Measurements from ENCODE around the gene SLC22A23. TPM values are rescaled to one million over a fixed set of nuclear protein-coding genes. Genes with fewer than 3 reads are reported as not detected.

Gene SLC22A23
- total RNA-seq, 1 experiment from 2014 or later: 5.7 TPM

DNA sequence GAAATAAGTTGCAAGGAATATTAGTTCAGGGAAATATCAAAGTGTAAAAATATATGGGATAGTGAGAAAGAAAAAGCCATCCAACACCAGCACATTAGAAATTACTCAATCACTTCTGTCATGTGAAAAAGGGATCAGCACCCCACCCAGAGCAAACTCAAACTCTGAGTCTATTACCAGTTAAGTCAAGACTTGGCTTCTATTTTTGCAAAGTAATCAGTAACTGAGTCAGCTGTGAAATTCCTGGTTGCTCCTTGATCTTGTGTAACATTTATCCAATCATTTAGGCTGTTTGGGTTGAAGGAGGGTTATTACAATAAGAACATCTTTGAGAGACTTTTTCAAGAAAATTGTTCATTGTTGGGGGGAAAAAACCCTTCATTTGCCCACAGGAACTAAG is 51.2 kb downstream of the SLC22A23 start:
- BruUV-seq (replicated peaks): no TSS peak
- Histone ChIP-seq H4K20me1 (ENCODE audit: low read length) (no peaks in the 10 kb centered on the region), H3K9ac (ENCODE audit: low read length) (peak overlapping the region; percentile 52; the same call in 1 of the 2 replicates), H3K4me1 (ENCODE audit: insufficient read depth, low read length) (peaks cover 50% of the 10 kb centered on the region), H3K4me3 (ENCODE audit: low read length) (no peak overlapping the region), H3K36me3 (ENCODE audit: low read depth, low read length) (no peaks in the 10 kb centered on the region), H2AFZ (ENCODE audit: low read length) (no peak overlapping the region), H3K9me2 (replicated peaks; ENCODE audit: low read length) (no peaks in the 10 kb centered on the region), H3K27ac (ENCODE audit: low read length) (peak overlapping the region; percentile 79), H3K79me2 (ENCODE audit: low read length) (no peaks in the 10 kb centered on the region), H3F3A (ENCODE audit: low read length, unreplicated experiment) (no peaks in the 10 kb centered on the region), H3K27me3 (ENCODE audit: low read length) (no peaks in the 10 kb centered on the region), H3K9me3 (ENCODE audit: low read length) (no peaks in the 10 kb centered on the region), H3K4me2 (ENCODE audit: low read length) (peak overlapping the region; percentile 43; the same call in 1 of the 2 replicates)
- POLR2A ChIA-PET (ENCODE audit: unreplicated experiment): interaction anchor here (0.6 kb wide), 1 partner anchor 172 kb away, joined by 3 read pairs; no protein-coding TSS in a partner anchor
- ATAC-seq: peak; percentile 44; the same call in 1 of the 2 replicates
- TF ChIP-seq, protein P1, sequence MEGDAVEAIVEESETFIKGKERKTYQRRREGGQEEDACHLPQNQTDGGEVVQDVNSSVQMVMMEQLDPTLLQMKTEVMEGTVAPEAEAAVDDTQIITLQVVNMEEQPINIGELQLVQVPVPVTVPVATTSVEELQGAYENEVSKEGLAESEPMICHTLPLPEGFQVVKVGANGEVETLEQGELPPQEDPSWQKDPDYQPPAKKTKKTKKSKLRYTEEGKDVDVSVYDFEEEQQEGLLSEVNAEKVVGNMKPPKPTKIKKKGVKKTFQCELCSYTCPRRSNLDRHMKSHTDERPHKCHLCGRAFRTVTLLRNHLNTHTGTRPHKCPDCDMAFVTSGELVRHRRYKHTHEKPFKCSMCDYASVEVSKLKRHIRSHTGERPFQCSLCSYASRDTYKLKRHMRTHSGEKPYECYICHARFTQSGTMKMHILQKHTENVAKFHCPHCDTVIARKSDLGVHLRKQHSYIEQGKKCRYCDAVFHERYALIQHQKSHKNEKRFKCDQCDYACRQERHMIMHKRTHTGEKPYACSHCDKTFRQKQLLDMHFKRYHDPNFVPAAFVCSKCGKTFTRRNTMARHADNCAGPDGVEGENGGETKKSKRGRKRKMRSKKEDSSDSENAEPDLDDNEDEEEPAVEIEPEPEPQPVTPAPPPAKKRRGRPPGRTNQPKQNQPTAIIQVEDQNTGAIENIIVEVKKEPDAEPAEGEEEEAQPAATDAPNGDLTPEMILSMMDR (conservative IDR thresholded peaks at IDR 0.05; ENCODE audit: low read depth, low read length): no peak
- TF ChIP-seq EZH2phosphoT487 (IDR thresholded peaks at IDR 0.05; ENCODE audit: borderline replicate concordance, low read length): no peak
- TF ChIP-seq EZH2 (IDR thresholded peaks at IDR 0.05; ENCODE audit: low read length, unreplicated experiment): no peak
- CTCF ChIA-PET: no interaction called here
- DNase-seq: peak; percentile 59
- intact Hi-C loops (cut with micrococcal nuclease): loop anchor here (5.0 kb wide), 1 partner anchor 52 kb away; the partner anchor contains the start of gene SLC22A23

DNA sequence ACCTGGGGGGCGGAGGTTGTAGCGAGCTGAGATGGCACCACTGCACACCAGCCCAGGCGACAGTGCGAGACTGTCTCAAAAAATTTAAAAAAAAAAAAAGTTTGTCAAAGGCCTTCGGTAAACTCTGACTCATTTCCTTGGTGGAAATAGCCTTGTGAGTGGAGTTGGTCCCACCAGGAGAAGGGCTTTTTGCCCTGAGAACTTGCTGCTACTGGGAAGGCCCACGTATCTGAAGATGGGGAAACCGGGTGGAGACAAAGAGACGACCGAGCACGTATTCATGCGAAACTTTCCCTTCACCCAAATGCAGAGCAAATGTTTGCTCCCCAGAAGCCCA is 51.7 kb downstream of the SLC22A23 start:
- Histone ChIP-seq H3K9me3 (ENCODE audit: low read length) (no peaks in the 10 kb centered on the region), H3K4me2 (ENCODE audit: low read length) (peak overlapping the region; percentile 43; the same call in 1 of the 2 replicates), H3K9me2 (replicated peaks; ENCODE audit: low read length) (no peaks in the 10 kb centered on the region), H3K36me3 (ENCODE audit: low read depth, low read length) (no peaks in the 10 kb centered on the region), H2AFZ (ENCODE audit: low read length) (no peak overlapping the region), H3F3A (ENCODE audit: low read length, unreplicated experiment) (no peaks in the 10 kb centered on the region), H3K27ac (ENCODE audit: low read length) (peak overlapping the region; percentile 79), H3K27me3 (ENCODE audit: low read length) (no peaks in the 10 kb centered on the region), H3K9ac (ENCODE audit: low read length) (peak overlapping the region; percentile 52; the same call in 1 of the 2 replicates), H3K4me3 (ENCODE audit: low read length) (no peak overlapping the region), H3K79me2 (ENCODE audit: low read length) (no peaks in the 10 kb centered on the region), H3K4me1 (ENCODE audit: insufficient read depth, low read length) (peaks cover 50% of the 10 kb centered on the region), H4K20me1 (ENCODE audit: low read length) (no peaks in the 10 kb centered on the region)
- peak; percentile 61 for ATAC-seq
- ChIA-PET CTCF (no interaction called here), POLR2A (ENCODE audit: unreplicated experiment) (no interaction called here)
- DNase-seq: peak; percentile 51
- no TSS peak for BruUV-seq (replicated peaks)
- intact Hi-C loops (cut with micrococcal nuclease): loop anchor here (5.0 kb wide), 1 partner anchor 52 kb away; the partner anchor contains the start of gene SLC22A23
- TF ChIP-seq EZH2phosphoT487 (IDR thresholded peaks at IDR 0.05; ENCODE audit: borderline replicate concordance, low read length) (no peak), EZH2 (IDR thresholded peaks at IDR 0.05; ENCODE audit: low read length, unreplicated experiment) (no peak)
- TF ChIP-seq, protein P1 (conservative IDR thresholded peaks at IDR 0.05; ENCODE audit: low read depth, low read length): no peak

Data from PC-3 (cell line).